ENCODE data around the gene RBM22. TPM values are rescaled to one million over a fixed set of nuclear protein-coding genes. Genes with fewer than 3 reads are reported as not detected.

RBM22 gene
- total RNA-seq, 1 donor from 2014 or later = 30.5 TPM

- no peak for DNase-seq (ENCODE audit: missing footprints)
- intact Hi-C loops (cut with DNase I) = no loop called here
- no peak for ATAC-seq
Measured at GRCh38 chr5:150676578-150676977, 24.3 kb downstream of the RBM22 start.

- intact Hi-C loops (cut with DNase I) = no loop called here
- DNase-seq (ENCODE audit: missing footprints) = no peak
- ATAC-seq = no peak
Measured at GRCh38 chr5:150675069-150675468, 25.8 kb downstream of the RBM22 start.

- ATAC-seq = peak; percentile 71
- intact Hi-C loops (cut with DNase I) = loop anchor here (5.0 kb wide), 1 partner anchor 112 kb away; no protein-coding TSS in a partner anchor
- peak; percentile 82 for DNase-seq (ENCODE audit: missing footprints)
Measured at GRCh38 chr5:150674341-150674821, 26.5 kb downstream of the RBM22 start.

- ATAC-seq = no peak
- DNase-seq (ENCODE audit: missing footprints) = no peak
- intact Hi-C loops (cut with DNase I) = loop anchor here (5.0 kb wide), 1 partner anchor 111 kb away; no protein-coding TSS in a partner anchor
Measured at GRCh38 chr5:150672884-150673275, 28.0 kb downstream of the RBM22 start.

- ATAC-seq (peak; percentile 17), DNase-seq (ENCODE audit: missing footprints) (no peak)
- intact Hi-C loops (cut with DNase I) = loop anchor here (5.0 kb wide), 1 partner anchor 110 kb away; no protein-coding TSS in a partner anchor
Measured at GRCh38 chr5:150672237-150672883, 28.5 kb downstream of the RBM22 start.

- ATAC-seq (no peak), DNase-seq (ENCODE audit: missing footprints) (no peak)
- intact Hi-C loops (cut with DNase I) = loop anchor here (5.0 kb wide), 1 partner anchor 109 kb away; no protein-coding TSS in a partner anchor
Measured at GRCh38 chr5:150671509-150672236, 29.2 kb downstream of the RBM22 start.

- no peak for DNase-seq (ENCODE audit: missing footprints)
- ATAC-seq = no peak
- intact Hi-C loops (cut with DNase I) = loop anchor here (5.0 kb wide), 1 partner anchor 109 kb away; no protein-coding TSS in a partner anchor
Measured at GRCh38 chr5:150670948-150671310, 29.9 kb downstream of the RBM22 start.

- intact Hi-C loops (cut with DNase I) = loop anchor here (5.0 kb wide), 1 partner anchor 108 kb away; no protein-coding TSS in a partner anchor
- DNase-seq (ENCODE audit: missing footprints) (no peak), ATAC-seq (no peak)
Measured at GRCh38 chr5:150670275-150670947, 30.5 kb downstream of the RBM22 start.

- intact Hi-C loops (cut with DNase I) = no loop called here
- ATAC-seq = no peak
- no peak for DNase-seq (ENCODE audit: missing footprints)
Measured at GRCh38 chr5:150665044-150665443, 35.8 kb downstream of the RBM22 start.

GRCh38 chr5:150663936-150664335 is 36.9 kb downstream of the RBM22 start:
- no peak for DNase-seq (ENCODE audit: missing footprints)
- intact Hi-C loops (cut with DNase I) = no loop called here
- ATAC-seq = no peak

GRCh38 chr5:150662731-150663516 is 37.9 kb downstream of the RBM22 start:
- no peak for ATAC-seq
- intact Hi-C loops (cut with DNase I) = no loop called here
- no peak for DNase-seq (ENCODE audit: missing footprints)

- intact Hi-C loops (cut with DNase I) = no loop called here
- no peak for DNase-seq (ENCODE audit: missing footprints)
- ATAC-seq = no peak
Measured at GRCh38 chr5:150661821-150662596, 38.9 kb downstream of the RBM22 start.

GRCh38 chr5:150661086-150661485 is 39.8 kb downstream of the RBM22 start, which contains the start of gene MYOZ3:
TSS of gene MYOZ3 (plus strand) at chr5:150661251. CDS start at chr5:150662942, 1,691 bp downstream.
- ATAC-seq (no peak), DNase-seq (ENCODE audit: missing footprints) (no peak)
- intact Hi-C loops (cut with DNase I) = no loop called here

GRCh38 chr5:150660108-150660831 is 40.6 kb downstream of the RBM22 start:
- intact Hi-C loops (cut with DNase I) = no loop called here
- no peak for DNase-seq (ENCODE audit: missing footprints)
- no peak for ATAC-seq

GRCh38 chr5:150659360-150660107 is 41.3 kb downstream of the RBM22 start:
- ATAC-seq (no peak), DNase-seq (ENCODE audit: missing footprints) (no peak)
- intact Hi-C loops (cut with DNase I) = loop anchor here (5.0 to 10.0 kb wide), 2 partner anchors 43 to 205 kb away; partner anchors contain the start of gene RBM22

- intact Hi-C loops (cut with DNase I) = loop anchor here (5.0 to 10.0 kb wide), 2 partner anchors 44 to 204 kb away; partner anchors contain the start of gene RBM22
- no peak for ATAC-seq
- no peak for DNase-seq (ENCODE audit: missing footprints)
Measured at GRCh38 chr5:150658699-150659265, 42.1 kb downstream of the RBM22 start.
